ENCODE data around the gene NCBP2L.
A peak's percentile ranks its signal among the peaks of the same experiment; 100 is the strongest.

- TF ChIP-seq ZNF830 (tag by site-specific recombination; IDR thresholded peaks at IDR 0.05; ENCODE audit: low read depth) (no peak), ZNF16 (tag by site-specific recombination; IDR thresholded peaks at IDR 0.05; ENCODE audit: low read depth) (no peak), ZNF239 (tag by site-specific recombination; IDR thresholded peaks at IDR 0.05) (no peak; the same call in 1 of the 2 replicates), CTCF (tag by site-specific recombination; IDR thresholded peaks at IDR 0.05) (peak; percentile 87), TCF7L2 (IDR thresholded peaks at IDR 0.05; ENCODE audit: borderline replicate concordance, low read depth, low read length) (no peak)
- TF ChIP-seq, protein P1, sequence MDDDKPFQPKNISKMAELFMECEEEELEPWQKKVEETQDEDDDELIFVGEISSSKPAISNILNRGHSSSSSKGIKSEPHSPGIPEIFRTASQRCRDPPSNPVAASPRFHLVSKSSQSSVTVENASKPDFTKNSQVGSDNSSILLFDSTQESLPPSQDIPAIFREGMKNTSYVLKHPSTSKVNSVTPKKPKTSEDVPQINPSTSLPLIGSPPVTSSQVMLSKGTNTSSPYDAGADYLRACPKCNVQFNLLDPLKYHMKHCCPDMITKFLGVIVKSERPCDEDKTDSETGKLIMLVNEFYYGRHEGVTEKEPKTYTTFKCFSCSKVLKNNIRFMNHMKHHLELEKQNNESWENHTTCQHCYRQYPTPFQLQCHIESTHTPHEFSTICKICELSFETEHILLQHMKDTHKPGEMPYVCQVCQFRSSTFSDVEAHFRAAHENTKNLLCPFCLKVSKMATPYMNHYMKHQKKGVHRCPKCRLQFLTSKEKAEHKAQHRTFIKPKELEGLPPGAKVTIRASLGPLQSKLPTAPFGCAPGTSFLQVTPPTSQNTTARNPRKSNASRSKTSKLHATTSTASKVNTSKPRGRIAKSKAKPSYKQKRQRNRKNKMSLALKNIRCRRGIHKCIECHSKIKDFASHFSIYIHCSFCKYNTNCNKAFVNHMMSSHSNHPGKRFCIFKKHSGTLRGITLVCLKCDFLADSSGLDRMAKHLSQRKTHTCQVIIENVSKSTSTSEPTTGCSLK (tag by site-specific recombination; IDR thresholded peaks at IDR 0.05), result 0 out of 2 replicates have a peak, but pooled peaks have one; percentile 67
Observed at GRCh38 chrX:107776649-107777535, 641 bp upstream of the NCBP2L start.
